ENCODE measurements around the gene SLC38A6. TPM values are rescaled to one million over a fixed set of nuclear protein-coding genes. Genes with fewer than 3 reads are reported as not detected.

Gene SLC38A6
- total and polyA plus RNA-seq, 2 of the 13 experiments (the other 11 are each of a cell fraction or from before 2014, with no cell fraction given) = 6.9 to 22.1 TPM

- TF ChIP-seq, protein P1, sequence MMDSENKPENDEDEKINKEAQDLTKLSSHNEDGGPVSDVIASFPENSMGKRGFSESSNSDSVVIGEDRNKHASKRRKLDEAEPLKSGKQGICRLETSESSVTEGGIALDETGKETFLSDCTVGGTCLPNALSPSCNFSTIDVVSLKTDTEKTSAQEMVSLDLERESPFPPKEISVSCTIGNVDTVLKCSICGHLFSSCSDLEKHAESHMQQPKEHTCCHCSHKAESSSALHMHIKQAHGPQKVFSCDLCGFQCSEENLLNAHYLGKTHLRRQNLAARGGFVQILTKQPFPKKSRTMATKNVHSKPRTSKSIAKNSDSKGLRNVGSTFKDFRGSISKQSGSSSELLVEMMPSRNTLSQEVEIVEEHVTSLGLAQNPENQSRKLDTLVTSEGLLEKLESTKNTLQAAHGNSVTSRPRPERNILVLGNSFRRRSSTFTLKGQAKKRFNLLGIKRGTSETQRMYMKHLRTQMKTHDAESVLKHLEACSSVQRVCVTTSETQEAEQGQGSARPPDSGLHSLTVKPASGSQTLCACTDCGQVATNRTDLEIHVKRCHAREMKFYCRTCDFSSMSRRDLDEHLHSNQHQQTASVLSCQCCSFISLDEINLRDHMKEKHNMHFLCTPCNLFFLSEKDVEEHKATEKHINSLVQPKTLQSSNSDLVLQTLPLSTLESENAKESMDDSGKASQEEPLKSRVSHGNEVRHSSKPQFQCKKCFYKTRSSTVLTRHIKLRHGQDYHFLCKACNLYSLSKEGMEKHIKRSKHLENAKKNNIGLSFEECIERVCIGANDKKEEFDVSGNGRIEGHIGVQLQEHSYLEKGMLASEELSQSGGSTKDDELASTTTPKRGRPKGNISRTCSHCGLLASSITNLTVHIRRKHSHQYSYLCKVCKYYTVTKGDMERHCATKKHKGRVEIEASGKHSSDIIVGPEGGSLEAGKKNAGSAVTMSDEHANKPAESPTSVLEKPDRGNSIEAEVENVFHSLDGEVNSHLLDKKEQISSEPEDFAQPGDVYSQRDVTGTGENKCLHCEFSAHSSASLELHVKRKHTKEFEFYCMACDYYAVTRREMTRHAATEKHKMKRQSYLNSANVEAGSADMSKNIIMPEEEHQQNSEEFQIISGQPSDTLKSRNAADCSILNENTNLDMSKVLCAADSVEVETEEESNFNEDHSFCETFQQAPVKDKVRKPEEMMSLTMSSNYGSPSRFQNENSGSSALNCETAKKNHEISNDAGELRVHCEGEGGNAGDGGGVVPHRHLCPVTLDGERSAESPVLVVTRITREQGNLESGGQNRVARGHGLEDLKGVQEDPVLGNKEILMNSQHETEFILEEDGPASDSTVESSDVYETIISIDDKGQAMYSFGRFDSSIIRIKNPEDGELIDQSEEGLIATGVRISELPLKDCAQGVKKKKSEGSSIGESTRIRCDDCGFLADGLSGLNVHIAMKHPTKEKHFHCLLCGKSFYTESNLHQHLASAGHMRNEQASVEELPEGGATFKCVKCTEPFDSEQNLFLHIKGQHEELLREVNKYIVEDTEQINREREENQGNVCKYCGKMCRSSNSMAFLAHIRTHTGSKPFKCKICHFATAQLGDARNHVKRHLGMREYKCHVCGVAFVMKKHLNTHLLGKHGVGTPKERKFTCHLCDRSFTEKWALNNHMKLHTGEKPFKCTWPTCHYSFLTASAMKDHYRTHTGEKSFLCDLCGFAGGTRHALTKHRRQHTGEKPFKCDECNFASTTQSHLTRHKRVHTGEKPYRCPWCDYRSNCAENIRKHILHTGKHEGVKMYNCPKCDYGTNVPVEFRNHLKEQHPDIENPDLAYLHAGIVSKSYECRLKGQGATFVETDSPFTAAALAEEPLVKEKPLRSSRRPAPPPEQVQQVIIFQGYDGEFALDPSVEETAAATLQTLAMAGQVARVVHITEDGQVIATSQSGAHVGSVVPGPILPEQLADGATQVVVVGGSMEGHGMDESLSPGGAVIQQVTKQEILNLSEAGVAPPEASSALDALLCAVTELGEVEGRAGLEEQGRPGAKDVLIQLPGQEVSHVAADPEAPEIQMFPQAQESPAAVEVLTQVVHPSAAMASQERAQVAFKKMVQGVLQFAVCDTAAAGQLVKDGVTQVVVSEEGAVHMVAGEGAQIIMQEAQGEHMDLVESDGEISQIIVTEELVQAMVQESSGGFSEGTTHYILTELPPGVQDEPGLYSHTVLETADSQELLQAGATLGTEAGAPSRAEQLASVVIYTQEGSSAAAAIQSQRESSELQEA (CRISPR knock-in tag; IDR thresholded peaks at IDR 0.05; ENCODE audit: not compliant biosample characterization) = no peak
These were observed 69.4 kb downstream of the SLC38A6 start (continued) for GRCh38 chr14:61050417-61050816.

DNA sequence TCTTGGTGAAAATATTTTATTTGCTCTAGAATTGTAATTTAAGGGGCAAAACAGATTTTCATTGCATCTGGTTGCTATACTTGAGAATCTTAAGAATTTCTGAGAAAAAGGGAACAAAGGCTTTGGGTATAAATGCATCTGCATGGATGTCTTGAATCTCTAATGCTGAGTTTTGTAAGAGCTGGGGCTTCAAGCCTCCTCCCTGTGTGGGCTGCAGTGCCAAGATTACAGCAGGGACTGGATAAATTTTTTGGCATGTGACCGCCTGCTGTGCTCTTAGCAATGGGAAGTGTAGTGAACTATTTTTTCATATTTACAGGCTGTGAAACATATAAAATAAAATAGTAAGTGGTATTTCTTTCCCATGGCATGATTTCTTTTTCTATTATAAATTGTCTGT, 70.0 kb downstream of the SLC38A6 start:
- in situ Hi-C loops (cut with HindIII; ENCODE audit: extremely low pct_ligation_motif_present, low pct_unique_long_range_greater_than_20kb) (no loop called here), intact Hi-C loops (cut with micrococcal nuclease; ENCODE audit: unreplicated experiment) (no loop called here)
- no TSS peak for BruUV-seq (replicated peaks)
- ATAC-seq (no peak), DNase-seq (ENCODE audit: low spot score) (no peak), FAIRE-seq (no peak)
- H3K4me1 ChIP-seq (ENCODE audit: insufficient read depth, low read length) = peaks cover 5% of the 10 kb centered on the region
- no peaks in the 10 kb centered on the region for H3K27me3 ChIP-seq (ENCODE audit: control insufficient read depth in 1 of 2, insufficient read depth in 2 of 2, low read length in 2 of 2)
- ChIA-PET CTCF (ENCODE audit: low intra/inter-chr PET ratio, low total read pairs) (no interaction called here), POLR2A (no interaction called here)
- H3K9me3 ChIP-seq (ENCODE audit: low read length) = no peaks in the 10 kb centered on the region
- H3K27ac ChIP-seq (ENCODE audit: extremely low read length, insufficient read depth, low read length) = no peak overlapping the region
- H3K4me3 ChIP-seq (replicated peaks in 1 of 3; ENCODE audit: insufficient read depth in 1 of 3, low read depth in 2 of 3, low read length in 3 of 3) = no peak overlapping the region
- no peaks in the 10 kb centered on the region for H3K79me2 ChIP-seq (ENCODE audit: insufficient read depth, low read length)
- H2AFZ ChIP-seq (ENCODE audit: low read length) = no peak overlapping the region
- WGBS (ENCODE audit: low lambda C conversion rate) = 90% methylated on average over 1 of the region's 1 CpG
- no peaks in the 10 kb centered on the region for H4K20me1 ChIP-seq (ENCODE audit: insufficient read depth, low read length)
- no peak overlapping the region for H3K4me2 ChIP-seq (ENCODE audit: low read depth, low read length)
- H3K36me3 ChIP-seq (replicated peaks in 1 of 2; ENCODE audit: control insufficient read depth in 1 of 2, insufficient read depth in 2 of 2, low read length in 2 of 2) = no peaks in the 10 kb centered on the region; a peak in 1 of 5 replicates
- no peak overlapping the region for H3K9ac ChIP-seq (ENCODE audit: insufficient read depth, low read depth, low read length)
- no peak for TF ChIP-seq ZNF205 (CRISPR knock-in tag; IDR thresholded peaks at IDR 0.05)
- TF ChIP-seq SRY (CRISPR knock-in tag; IDR thresholded peaks at IDR 0.05) = no peak
- TF ChIP-seq AGO1 (IDR thresholded peaks at IDR 0.05; ENCODE audit: low read depth, low read length, poor library complexity, severe bottlenecking) = no peak
- TF ChIP-seq NR2F1 (CRISPR knock-in tag; IDR thresholded peaks at IDR 0.05) = no peak
- TF ChIP-seq, protein P2, sequence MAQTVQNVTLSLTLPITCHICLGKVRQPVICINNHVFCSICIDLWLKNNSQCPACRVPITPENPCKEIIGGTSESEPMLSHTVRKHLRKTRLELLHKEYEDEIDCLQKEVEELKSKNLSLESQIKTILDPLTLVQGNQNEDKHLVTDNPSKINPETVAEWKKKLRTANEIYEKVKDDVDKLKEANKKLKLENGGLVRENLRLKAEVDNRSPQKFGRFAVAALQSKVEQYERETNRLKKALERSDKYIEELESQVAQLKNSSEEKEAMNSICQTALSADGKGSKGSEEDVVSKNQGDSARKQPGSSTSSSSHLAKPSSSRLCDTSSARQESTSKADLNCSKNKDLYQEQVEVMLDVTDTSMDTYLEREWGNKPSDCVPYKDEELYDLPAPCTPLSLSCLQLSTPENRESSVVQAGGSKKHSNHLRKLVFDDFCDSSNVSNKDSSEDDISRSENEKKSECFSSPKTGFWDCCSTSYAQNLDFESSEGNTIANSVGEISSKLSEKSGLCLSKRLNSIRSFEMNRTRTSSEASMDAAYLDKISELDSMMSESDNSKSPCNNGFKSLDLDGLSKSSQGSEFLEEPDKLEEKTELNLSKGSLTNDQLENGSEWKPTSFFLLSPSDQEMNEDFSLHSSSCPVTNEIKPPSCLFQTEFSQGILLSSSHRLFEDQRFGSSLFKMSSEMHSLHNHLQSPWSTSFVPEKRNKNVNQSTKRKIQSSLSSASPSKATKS (CRISPR knock-in tag; IDR thresholded peaks at IDR 0.05) = no peak
- TF ChIP-seq SNRNP70 (IDR thresholded peaks at IDR 0.05; ENCODE audit: low read depth, low read length) = no peak
- TF ChIP-seq ZFAT (CRISPR knock-in tag; conservative IDR thresholded peaks at IDR 0.05) = no peak
- TF ChIP-seq PHF5A (CRISPR knock-in tag; IDR thresholded peaks at IDR 0.05; ENCODE audit: low read depth, unreplicated experiment) = no peak
- no peak for TF ChIP-seq XBP1 (CRISPR knock-in tag; IDR thresholded peaks at IDR 0.05)
- TF ChIP-seq KDM5B (CRISPR knock-in tag; IDR thresholded peaks at IDR 0.05; ENCODE audit: borderline replicate concordance) = no peak
- no peak for TF ChIP-seq KMT2A (CRISPR knock-in tag; IDR thresholded peaks at IDR 0.05)
- no peak for TF ChIP-seq AGO2 (optimal IDR thresholded peaks at IDR 0.05; ENCODE audit: low read depth, low read length)
- TF ChIP-seq TCF7 (IDR thresholded peaks at IDR 0.05; ENCODE audit: low read depth) = no peak

Measured in HepG2 (cell line).